Renal pelvis (tissue), 4 donors: ENCODE data around the gene ADARB2. TPM values are rescaled to one million over a fixed set of nuclear protein-coding genes. Genes with fewer than 3 reads are reported as not detected.

Experiments
- DNase-seq: peaks from one replicate; pipeline ENCODE4 v3.0.0-alpha.2; 2013
- polyA plus RNA-seq, 3 donors: library from polyadenylated mRNA; unstranded; fragments of 120-200 nt; gene quantifications; one replicate each; pipeline ENCODE4 v1.2.1, GENCODE V29; 2013; ENCODE audit not compliant: insufficient read length in 3 of 3

ADARB2 gene
- polyA plus RNA-seq, 3 donors, result 0.62 to 3.0 (median 1.1) TPM

- DNase-seq, result no peak
These were observed 209.4 kb downstream of the ADARB2 start for GRCh38 chr10:1527951-1528350.

GRCh38 chr10:1526436-1527055 is 210.8 kb downstream of the ADARB2 start:
- DNase-seq, result no peak

- DNase-seq, result no peak
These were observed 211.8 kb downstream of the ADARB2 start for GRCh38 chr10:1525354-1526162.

- no peak for DNase-seq
These were observed 212.8 kb downstream of the ADARB2 start for GRCh38 chr10:1524540-1524939.

- peak; percentile 30 for DNase-seq
These were observed 214.1 kb downstream of the ADARB2 start for GRCh38 chr10:1523221-1523620.

GRCh38 chr10:1522237-1522636 is 215.1 kb downstream of the ADARB2 start:
- no peak for DNase-seq

- DNase-seq, result no peak
These were observed 215.6 kb downstream of the ADARB2 start for GRCh38 chr10:1521741-1522140.

GRCh38 chr10:1520909-1521565 is 216.3 kb downstream of the ADARB2 start:
- no peak for DNase-seq

GRCh38 chr10:1519391-1519790 is 217.9 kb downstream of the ADARB2 start:
- no peak for DNase-seq

- no peak for DNase-seq
These were observed 219.6 kb downstream of the ADARB2 start for GRCh38 chr10:1517684-1518083.

GRCh38 chr10:1516492-1517165 is 220.7 kb downstream of the ADARB2 start:
- DNase-seq, result no peak

GRCh38 chr10:1515780-1516491 is 221.4 kb downstream of the ADARB2 start:
- DNase-seq, result no peak

GRCh38 chr10:1515121-1515779 is 222.1 kb downstream of the ADARB2 start:
- DNase-seq, result no peak

GRCh38 chr10:1514681-1515080 is 222.6 kb downstream of the ADARB2 start:
- DNase-seq, result no peak

GRCh38 chr10:1513221-1513620 is 224.1 kb downstream of the ADARB2 start:
- no peak for DNase-seq

GRCh38 chr10:1509011-1509530 is 228.3 kb downstream of the ADARB2 start:
- DNase-seq, result no peak

- DNase-seq, result no peak
These were observed 229.2 kb downstream of the ADARB2 start for GRCh38 chr10:1508096-1508495.

GRCh38 chr10:1507436-1507835 is 229.9 kb downstream of the ADARB2 start:
- no peak for DNase-seq

GRCh38 chr10:1504940-1505339 is 232.4 kb downstream of the ADARB2 start:
- DNase-seq, result no peak

GRCh38 chr10:1504286-1504685 is 233.0 kb downstream of the ADARB2 start:
- DNase-seq, result no peak

- DNase-seq, result no peak
These were observed 234.9 kb downstream of the ADARB2 start for GRCh38 chr10:1502451-1502850.
